ENCODE results near the gene ABCD4. TPM values are rescaled to one million over a fixed set of nuclear protein-coding genes. Genes with fewer than 3 reads are reported as not detected.

The ABCD4 gene
- total RNA-seq, 2 experiments from 2014 or later: 46.6 to 74.7 TPM

Other genes with a start within 250 kb of the ABCD4 start
- gene ALDH6A1, start 218.5 kb downstream of the ABCD4 start, total RNA-seq (2014; rRNA removed; shearing (Covaris generic)): 16.6 and 17.0 TPM in 2 replicates
- gene ALDH6A1, start 218.5 kb downstream of the ABCD4 start, total RNA-seq (2022): 20.7 and 25.7 TPM in 2 replicates
- 9.8 and 12.3 TPM in 2 replicates for gene LIN52, start 218.0 kb downstream of the ABCD4 start, total RNA-seq (2014; rRNA removed; shearing (Covaris generic))
- 16.9 and 18.0 TPM in 2 replicates for gene LIN52, start 218.0 kb downstream of the ABCD4 start, total RNA-seq (2022)
- not detected in 2 replicates for gene VSX2, start 63.5 kb downstream of the ABCD4 start, total RNA-seq (2014; rRNA removed; shearing (Covaris generic))
- gene VSX2, start 63.5 kb downstream of the ABCD4 start, total RNA-seq (2022): not detected in 2 replicates
- gene VRTN, start 45.5 kb upstream of the ABCD4 start, total RNA-seq (2014; rRNA removed; shearing (Covaris generic)): not detected in 2 replicates
- not detected in 2 replicates for gene VRTN, start 45.5 kb upstream of the ABCD4 start, total RNA-seq (2022)
- 0.18 TPM in 1 of 2 replicates, not detected in the other for gene SYNDIG1L, start 123.3 kb upstream of the ABCD4 start, total RNA-seq (2014; rRNA removed; shearing (Covaris generic))
- gene SYNDIG1L, start 123.3 kb upstream of the ABCD4 start, total RNA-seq (2022): not detected in 2 replicates
- gene NPC2, start 190.4 kb upstream of the ABCD4 start, total RNA-seq (2014; rRNA removed; shearing (Covaris generic)): 52.4 and 80.8 TPM in 2 replicates
- gene NPC2, start 190.4 kb upstream of the ABCD4 start, total RNA-seq (2022): 37.8 and 42.1 TPM in 2 replicates
- 19.6 and 38.4 TPM in 2 replicates for gene ISCA2, start 190.8 kb upstream of the ABCD4 start, total RNA-seq (2014; rRNA removed; shearing (Covaris generic))
- gene ISCA2, start 190.8 kb upstream of the ABCD4 start, total RNA-seq (2022): 46.2 and 50.0 TPM in 2 replicates

Data from OCI-LY7 (cell line).